WTC11 (cell line): ENCODE data around the gene KCNIP2.
"Not testable (repeated sequence)": the region's sequence is repeated elsewhere in the genome, so short reads cannot be mapped to it uniquely, and the experiment has no call there.

ENCODE experiments used
- CREB1 ChIP-seq: sonication (generic); formaldehyde crosslinking; IDR thresholded peaks from 2 replicates; pipeline ENCODE4 v1.8.0; 2023; ENCODE audit warnings: mild to moderate bottlenecking, missing genetic modification reagents
- CTCF ChIP-seq: fragments of 200-600 bp; IDR thresholded peaks from 2 replicates; pipeline ENCODE4 v1.8.0; 2022; ENCODE audit warnings: antibody characterized with exemption
- FOXP1 ChIP-seq: sonication (generic); formaldehyde crosslinking; IDR thresholded peaks from 2 replicates; pipeline ENCODE4 v1.8.0; 2022; ENCODE audit warnings: missing genetic modification reagents, mild to moderate bottlenecking, moderate library complexity, borderline replicate concordance
- JUN ChIP-seq: sonication (generic); formaldehyde crosslinking; IDR thresholded peaks from 2 replicates; pipeline ENCODE4 v1.8.0; 2023; ENCODE audit warnings: mild to moderate bottlenecking, missing genetic modification reagents
- MLX ChIP-seq: sonication (generic); formaldehyde crosslinking; IDR thresholded peaks from 2 replicates; pipeline ENCODE4 v1.8.1; 2023; ENCODE audit warnings: mild to moderate bottlenecking, missing genetic modification reagents, moderate library complexity
- NFYB ChIP-seq: sonication (generic); formaldehyde crosslinking; conservative IDR thresholded peaks from 2 replicates; pipeline ENCODE4 v1.8.0; 2022; ENCODE audit warnings: low read depth, missing genetic modification reagents
- USF2 ChIP-seq: sonication (generic); formaldehyde crosslinking; IDR thresholded peaks from 2 replicates; pipeline ENCODE4 v1.8.1; 2023; ENCODE audit warnings: mild to moderate bottlenecking, missing genetic modification reagents, moderate library complexity
- ZBTB43 ChIP-seq: sonication (generic); formaldehyde crosslinking; IDR thresholded peaks from 2 replicates; pipeline ENCODE4 v1.8.1; 2023; ENCODE audit warnings: mild to moderate bottlenecking, missing genetic modification reagents
- ZNF219 ChIP-seq: sonication (generic); formaldehyde crosslinking; IDR thresholded peaks from 2 replicates; pipeline ENCODE4 v1.8.0; 2023; ENCODE audit warnings: missing genetic modification reagents, mild to moderate bottlenecking, borderline replicate concordance
- ZNF263 ChIP-seq: sonication (generic); formaldehyde crosslinking; IDR thresholded peaks from 2 replicates; pipeline ENCODE4 v1.8.1; 2022; ENCODE audit warnings: low read depth, mild to moderate bottlenecking, moderate library complexity, missing genetic modification reagents
- ZNF512 ChIP-seq: sonication (generic); formaldehyde crosslinking; IDR thresholded peaks from 2 replicates; pipeline ENCODE4 v1.8.1; 2022; ENCODE audit warnings: missing genetic modification reagents, borderline replicate concordance

- not testable (repeated sequence) for TF ChIP-seq ZNF219 (CRISPR knock-in tag); USF2 (CRISPR knock-in tag); NFYB (CRISPR knock-in tag); CTCF; CREB1 (CRISPR knock-in tag); ZNF263 (CRISPR knock-in tag); ZBTB43; ZNF512 (CRISPR knock-in tag); FOXP1 (CRISPR knock-in tag); JUN (CRISPR knock-in tag); MLX (CRISPR knock-in tag)
Measured at GRCh38 chr10:101789231-101789630, 54.4 kb downstream of the KCNIP2 start.
